Measurements from ENCODE around the gene SRRT.

GRCh38 chr7:100865938-100866728 lies 8.8 kb upstream of the SRRT start:
- TF ChIP-seq POLR2A (IDR thresholded peaks at IDR 0.05) (no peak), CTCF (IDR thresholded peaks at IDR 0.05) (no peak)

Data from tibial nerve (tissue), 3 donors.